Breast epithelium (tissue), 3 donors: ENCODE data around the gene IL25.

Source experiments
- CTCF ChIP-seq, 3 donors: fragments of 450-650 bp; IDR thresholded peaks; one replicate each; pipeline ENCODE4 v1.5.1; 2016 to 2017; ENCODE audit warnings: antibody characterized with exemption in 3 of 3, mild to moderate bottlenecking in 3 of 3, moderate library complexity in 3 of 3
- POLR2A ChIP-seq: fragments of 450-650 bp; IDR thresholded peaks from one replicate; pipeline ENCODE4 v1.6.1; 2016; ENCODE audit warnings: antibody characterized with exemption, mild to moderate bottlenecking, moderate library complexity

DNA sequence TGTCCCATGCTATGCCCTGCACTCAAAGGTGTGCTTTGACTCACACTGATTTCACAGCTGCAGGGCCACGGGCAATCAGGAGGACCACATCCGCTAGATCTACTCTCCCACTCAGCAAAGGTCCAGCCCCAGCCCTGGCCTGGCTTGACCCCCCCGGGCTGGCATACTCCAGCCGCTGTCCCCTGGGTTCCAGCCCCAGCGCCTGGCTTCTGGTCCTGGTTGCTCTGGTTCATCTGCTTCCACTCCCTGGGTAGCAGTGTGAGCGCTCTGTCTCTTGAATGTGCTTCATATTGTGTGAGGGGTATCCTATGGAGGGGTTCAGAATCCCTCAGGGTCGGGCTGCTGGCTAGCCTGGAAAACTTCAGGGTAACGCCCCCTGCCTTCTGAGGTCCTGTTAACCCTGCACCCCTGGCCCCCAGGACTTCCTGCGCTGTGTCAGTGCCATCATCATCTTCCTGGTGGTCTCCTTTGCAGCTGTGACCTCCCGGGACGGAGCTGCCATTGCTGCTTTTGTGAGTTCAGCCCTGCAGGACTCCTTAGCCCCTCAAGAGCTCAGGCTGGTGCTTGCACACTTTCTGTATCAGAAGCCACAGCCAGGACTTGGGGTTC lies 6.1 kb downstream of the IL25 start:
- TF ChIP-seq POLR2A (no peak), CTCF (IDR thresholded peaks at IDR 0.05) (no peak)
